ENCODE results near the gene ADM. TPM values are rescaled to one million over a fixed set of nuclear protein-coding genes. Genes with fewer than 3 reads are reported as not detected.

Gene ADM
- total and polyA plus RNA-seq, 2 donors (not counting 1 experiment from before 2014, with no cell fraction given) = 2.3 to 10.4 TPM

GRCh38 chr11:10349281-10349665 lies 44.4 kb downstream of the ADM start:
- DNase-seq = no peak
- Histone ChIP-seq H3K36me3 (replicated peaks in 1 of 2; ENCODE audit: control extremely low read depth in 1 of 2, control insufficient read depth in 1 of 2, extremely low read depth in 1 of 2, insufficient read depth in 2 of 2, low read length in 1 of 2) (no peaks in the 10 kb centered on the region), H2AFZ (ENCODE audit: insufficient read depth, low read depth, low read length, poor library complexity, severe bottlenecking) (no peak overlapping the region), H3K9me3 (ENCODE audit: control extremely low read depth in 1 of 3, control insufficient read depth in 2 of 3, insufficient read depth in 1 of 3, low read length in 2 of 3) (no peaks in the 10 kb centered on the region), H3K27ac (ENCODE audit: low read length in 2 of 2) (no peak overlapping the region), H4K20me1 (ENCODE audit: control insufficient read depth, insufficient read depth, low read length, poor library complexity, severe bottlenecking) (no peaks in the 10 kb centered on the region), H3K4me1 (ENCODE audit: control insufficient read depth in 2 of 2, insufficient read depth in 2 of 2, low read length in 2 of 2) (no peaks in the 10 kb centered on the region), H3K4me2 (replicated peaks; ENCODE audit: low read depth, low read length, poor library complexity, severe bottlenecking) (no peak overlapping the region), H3K27me3 (replicated peaks in 1 of 4; ENCODE audit: control extremely low read depth in 1 of 4, control insufficient read depth in 3 of 4, insufficient read depth in 4 of 4, low read length in 3 of 4) (no peaks in the 10 kb centered on the region), H3K79me2 (ENCODE audit: control insufficient read depth, insufficient read depth, low read length) (no peaks in the 10 kb centered on the region), H3K4me3 (ENCODE audit: control extremely low read depth in 1 of 5, extremely low read depth in 1 of 5, insufficient read depth in 1 of 5, low read depth in 2 of 5, low read length in 4 of 5) (no peak overlapping the region), H3K9ac (ENCODE audit: low read length) (no peak overlapping the region)
- CTCF ChIA-PET = no interaction called here
- no peak for TF ChIP-seq CTCF (IDR thresholded peaks at IDR 0.05)
- TF ChIP-seq EZH2 (IDR thresholded peaks at IDR 0.05; ENCODE audit: borderline replicate concordance, insufficient read depth, low read depth, low read length, poor library complexity, severe bottlenecking) = no peak
- Mint-ChIP-seq H3K27me3 (peaks cover 7% of the 10 kb centered on the region), H3K4me1 (peaks cover 8% of the 10 kb centered on the region), H3K4me3 (no peak overlapping the region), H3K9me3 (ENCODE audit: insufficient read depth) (no peaks in the 10 kb centered on the region), H3K27ac (no peak overlapping the region)
- intact Hi-C loops (cut with micrococcal nuclease) = no loop called here
- POLR2A ChIA-PET = no interaction called here
- no peak for ATAC-seq (ENCODE audit: low read depth)

- Mint-ChIP-seq H3K9me3 (ENCODE audit: insufficient read depth) (no peaks in the 10 kb centered on the region), H3K4me3 (no peak overlapping the region), H3K27me3 (peaks cover 12% of the 10 kb centered on the region), H3K27ac (no peak overlapping the region), H3K4me1 (peaks cover 8% of the 10 kb centered on the region)
- POLR2A ChIA-PET = no interaction called here
- H3K4me2 ChIP-seq (replicated peaks; ENCODE audit: low read depth, low read length, poor library complexity, severe bottlenecking) = no peak overlapping the region
- H3K4me1 ChIP-seq (ENCODE audit: control insufficient read depth in 2 of 2, insufficient read depth in 2 of 2, low read length in 2 of 2) = no peaks in the 10 kb centered on the region
- WGBS (ENCODE audit: insufficient coverage) = no CpG with 5 or more reads among the region's 1 CpG
- H3K79me2 ChIP-seq (ENCODE audit: control insufficient read depth, insufficient read depth, low read length) = no peaks in the 10 kb centered on the region
- CTCF ChIA-PET = no interaction called here
- no peak overlapping the region for H3K4me3 ChIP-seq (ENCODE audit: control extremely low read depth in 1 of 5, extremely low read depth in 1 of 5, insufficient read depth in 1 of 5, low read depth in 2 of 5, low read length in 4 of 5)
- H3K36me3 ChIP-seq (replicated peaks in 1 of 2; ENCODE audit: control extremely low read depth in 1 of 2, control insufficient read depth in 1 of 2, extremely low read depth in 1 of 2, insufficient read depth in 2 of 2, low read length in 1 of 2) = no peaks in the 10 kb centered on the region
- no peaks in the 10 kb centered on the region for H3K27me3 ChIP-seq (replicated peaks in 1 of 4; ENCODE audit: control extremely low read depth in 1 of 4, control insufficient read depth in 3 of 4, insufficient read depth in 4 of 4, low read length in 3 of 4)
- no peak for DNase-seq
- H2AFZ ChIP-seq (ENCODE audit: insufficient read depth, low read depth, low read length, poor library complexity, severe bottlenecking) = no peak overlapping the region
- H3K27ac ChIP-seq (ENCODE audit: low read length in 2 of 2) = no peak overlapping the region
- H3K9ac ChIP-seq (ENCODE audit: low read length) = no peak overlapping the region
- no peak for TF ChIP-seq EZH2 (IDR thresholded peaks at IDR 0.05; ENCODE audit: borderline replicate concordance, insufficient read depth, low read depth, low read length, poor library complexity, severe bottlenecking)
- TF ChIP-seq CTCF (IDR thresholded peaks at IDR 0.05) = no peak
- H3K9me3 ChIP-seq (ENCODE audit: control extremely low read depth in 1 of 3, control insufficient read depth in 2 of 3, insufficient read depth in 1 of 3, low read length in 2 of 3) = no peaks in the 10 kb centered on the region
- no peak for ATAC-seq (ENCODE audit: low read depth)
- intact Hi-C loops (cut with micrococcal nuclease) = no loop called here
- no peaks in the 10 kb centered on the region for H4K20me1 ChIP-seq (ENCODE audit: control insufficient read depth, insufficient read depth, low read length, poor library complexity, severe bottlenecking)
These were observed 44.9 kb downstream of the ADM start for GRCh38 chr11:10349806-10350205.
